HUES48 (cell line): ENCODE measurements around the gene KLF6.

ENCODE experiments used
- H3K27ac ChIP-seq: one replicate; pipeline ENCODE4 v1.7.0; 2013; ENCODE audit warnings: low read depth, low read length, inconsistent platforms
- H3K27me3 ChIP-seq: 2 replicates; pipeline ENCODE4 v1.6.1; 2013; ENCODE audit warnings: mild to moderate bottlenecking, low read length; ENCODE audit not compliant: control insufficient read depth, insufficient read depth
- H3K36me3 ChIP-seq: 2 replicates; pipeline ENCODE4 v1.6.1; 2013; ENCODE audit warnings: low read length; ENCODE audit not compliant: control insufficient read depth, insufficient read depth
- H3K4me1 ChIP-seq: 2 replicates; pipeline ENCODE4 v1.6.1; 2013; ENCODE audit warnings: mild to moderate bottlenecking, low read length; ENCODE audit not compliant: control insufficient read depth, insufficient read depth
- H3K4me3 ChIP-seq: 2 replicates; pipeline ENCODE4 v1.5.1; 2013; ENCODE audit warnings: mild to moderate bottlenecking, low read depth, low read length
- H3K9ac ChIP-seq: 2 replicates; pipeline ENCODE4 v1.6.1; 2013; ENCODE audit warnings: mild to moderate bottlenecking, low read depth, low read length, moderate library complexity
- H3K9me3 ChIP-seq: 2 replicates; pipeline ENCODE4 v1.6.1; 2013; ENCODE audit warnings: low read length; ENCODE audit not compliant: control insufficient read depth, insufficient read depth

Gene KLF6

DNA sequence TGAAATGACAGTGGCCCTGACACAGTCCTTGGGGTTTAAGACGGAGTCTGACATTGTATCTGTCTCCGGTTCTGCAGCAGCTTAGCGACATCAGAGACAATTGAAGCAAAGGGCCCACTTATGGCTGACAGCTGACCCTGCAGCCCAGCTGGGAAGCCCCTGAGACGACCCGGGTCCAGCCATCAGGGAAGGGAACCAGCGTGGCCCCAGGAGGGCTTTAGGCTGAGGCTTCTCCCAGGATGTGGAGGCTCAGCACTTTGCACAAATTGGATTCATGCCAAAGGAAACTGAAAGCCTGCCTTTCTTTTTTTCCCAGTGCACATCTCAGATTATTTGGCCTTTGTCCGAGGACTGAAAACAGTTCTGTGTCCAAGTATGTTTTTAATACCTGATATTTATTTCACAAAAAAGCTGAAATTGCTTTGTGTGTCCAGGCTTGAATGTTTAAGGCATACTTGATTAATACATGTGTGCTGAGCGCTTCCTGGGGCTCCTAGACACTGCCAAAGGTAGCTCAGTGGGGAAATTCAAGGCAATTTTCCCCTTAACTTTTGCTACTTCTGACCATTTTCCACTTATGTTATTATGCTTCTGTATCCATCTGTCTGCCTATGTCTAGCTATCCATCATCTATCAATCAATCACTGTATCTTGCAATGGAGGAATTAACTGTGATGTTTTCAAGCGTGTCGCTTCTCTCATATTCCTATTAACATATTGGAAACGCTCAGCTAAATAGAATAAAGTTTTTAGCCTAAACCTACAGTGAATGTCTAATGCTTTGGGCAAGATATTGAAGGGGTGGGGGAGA lies 34.8 kb downstream of the KLF6 start:
- no peaks in the 10 kb centered on the region for H3K27me3 ChIP-seq
- no peaks in the 10 kb centered on the region for H3K36me3 ChIP-seq
- no peak overlapping the region for H3K27ac ChIP-seq
- H3K4me1 ChIP-seq = peaks cover 5% of the 10 kb centered on the region
- H3K4me3 ChIP-seq = no peak overlapping the region
- H3K9ac ChIP-seq = no peak overlapping the region
- no peaks in the 10 kb centered on the region for H3K9me3 ChIP-seq

DNA sequence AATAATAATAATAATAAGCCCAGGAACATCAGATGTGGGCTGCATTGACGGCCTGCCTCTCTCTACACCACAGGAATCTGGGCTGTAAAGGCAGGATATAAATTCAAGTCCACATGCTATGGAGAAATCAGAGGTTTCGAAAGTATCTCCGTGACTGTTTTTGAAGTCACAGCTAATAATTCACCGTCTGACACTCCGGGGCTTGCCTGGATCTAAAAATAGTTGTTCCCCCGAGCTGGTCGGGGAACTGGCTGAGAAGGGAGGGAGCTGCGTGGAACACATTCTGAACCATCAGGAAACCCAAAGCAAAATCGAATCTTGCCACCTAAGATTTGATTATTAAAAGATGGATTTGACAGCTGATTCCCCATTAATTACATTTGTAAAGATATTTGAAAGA lies 35.4 kb downstream of the KLF6 start:
- Histone ChIP-seq H3K27ac (no peak overlapping the region), H3K4me1 (peaks cover 6% of the 10 kb centered on the region), H3K27me3 (no peaks in the 10 kb centered on the region), H3K9ac (no peak overlapping the region), H3K36me3 (no peaks in the 10 kb centered on the region), H3K9me3 (no peaks in the 10 kb centered on the region), H3K4me3 (no peak overlapping the region)

- Histone ChIP-seq H3K27ac (no peak overlapping the region), H3K27me3 (no peaks in the 10 kb centered on the region), H3K4me3 (no peak overlapping the region), H3K4me1 (peaks cover 6% of the 10 kb centered on the region), H3K9me3 (no peaks in the 10 kb centered on the region), H3K36me3 (no peaks in the 10 kb centered on the region), H3K9ac (no peak overlapping the region)
Measured at GRCh38 chr10:3749011-3749410, 36.0 kb downstream of the KLF6 start.

GRCh38 chr10:3748484-3748883 lies 36.5 kb downstream of the KLF6 start:
- Histone ChIP-seq H3K4me1 (peaks cover 6% of the 10 kb centered on the region), H3K36me3 (no peaks in the 10 kb centered on the region), H3K27ac (no peak overlapping the region), H3K4me3 (no peak overlapping the region), H3K9ac (no peak overlapping the region), H3K9me3 (no peaks in the 10 kb centered on the region), H3K27me3 (no peaks in the 10 kb centered on the region)

DNA sequence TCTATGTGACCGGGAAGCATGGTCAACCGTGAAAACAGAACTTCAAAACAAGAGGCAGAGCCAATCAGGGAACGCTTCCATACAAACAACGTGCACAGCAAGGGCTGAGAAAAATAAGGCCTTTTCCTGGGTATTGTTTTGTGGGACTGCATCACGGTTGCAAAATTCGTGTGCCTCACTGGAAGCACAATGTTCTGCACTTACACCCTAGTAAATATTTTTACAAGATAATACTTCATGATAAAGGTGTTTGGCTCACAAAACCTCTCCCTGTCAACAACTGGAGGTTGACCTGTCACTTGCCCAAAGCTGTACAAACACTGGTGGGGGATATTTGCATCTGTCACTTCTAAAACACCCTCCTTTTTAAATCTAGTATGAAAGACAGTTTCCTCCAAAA lies 37.0 kb downstream of the KLF6 start:
- no peak overlapping the region for H3K27ac ChIP-seq
- H3K4me1 ChIP-seq = peaks cover 6% of the 10 kb centered on the region
- H3K9ac ChIP-seq = no peak overlapping the region

DNA sequence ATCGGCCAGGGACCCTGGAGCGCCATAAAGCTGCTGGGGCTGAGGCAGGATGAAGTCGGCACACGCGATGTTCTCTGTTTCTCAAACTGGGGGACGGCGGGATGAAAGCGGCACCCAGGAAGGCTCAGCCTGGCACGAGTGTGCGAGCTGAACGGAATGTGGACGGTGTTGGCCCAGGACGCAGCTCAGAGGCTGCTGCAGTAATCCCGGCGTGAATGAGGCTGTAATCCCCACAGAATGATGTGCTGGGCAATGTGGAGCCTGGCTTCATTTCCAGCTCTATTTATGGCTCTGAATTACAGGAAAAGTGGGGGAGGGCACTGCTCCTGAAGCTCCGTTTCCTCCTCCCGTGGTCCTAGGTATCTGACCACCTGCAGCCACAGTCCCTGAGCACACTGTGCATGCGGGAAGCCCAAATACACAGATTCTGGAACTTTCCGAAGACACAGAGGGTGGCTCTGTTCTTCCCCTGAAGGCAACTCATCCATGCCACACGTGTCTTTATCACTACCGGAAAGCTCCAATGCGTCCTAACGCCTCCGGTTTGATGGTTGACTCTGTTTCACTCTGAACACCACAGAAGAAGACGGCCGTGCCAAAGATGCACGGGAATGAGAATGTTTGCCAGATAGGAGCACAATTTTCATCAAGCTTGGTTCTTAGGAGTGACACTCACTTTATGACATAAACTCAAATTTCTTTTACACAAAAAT lies 37.6 kb downstream of the KLF6 start:
- H3K27me3 ChIP-seq = no peaks in the 10 kb centered on the region
- peaks cover 6% of the 10 kb centered on the region for H3K4me1 ChIP-seq
- H3K27ac ChIP-seq = no peak overlapping the region
- no peaks in the 10 kb centered on the region for H3K9me3 ChIP-seq
- no peak overlapping the region for H3K4me3 ChIP-seq
- H3K9ac ChIP-seq = no peak overlapping the region
- no peaks in the 10 kb centered on the region for H3K36me3 ChIP-seq

More for the DNA sequence above, 37.0 kb downstream of the KLF6 start:
- no peaks in the 10 kb centered on the region for H3K36me3 ChIP-seq
- H3K4me3 ChIP-seq = no peak overlapping the region
- H3K27me3 ChIP-seq = no peaks in the 10 kb centered on the region
- no peaks in the 10 kb centered on the region for H3K9me3 ChIP-seq

DNA sequence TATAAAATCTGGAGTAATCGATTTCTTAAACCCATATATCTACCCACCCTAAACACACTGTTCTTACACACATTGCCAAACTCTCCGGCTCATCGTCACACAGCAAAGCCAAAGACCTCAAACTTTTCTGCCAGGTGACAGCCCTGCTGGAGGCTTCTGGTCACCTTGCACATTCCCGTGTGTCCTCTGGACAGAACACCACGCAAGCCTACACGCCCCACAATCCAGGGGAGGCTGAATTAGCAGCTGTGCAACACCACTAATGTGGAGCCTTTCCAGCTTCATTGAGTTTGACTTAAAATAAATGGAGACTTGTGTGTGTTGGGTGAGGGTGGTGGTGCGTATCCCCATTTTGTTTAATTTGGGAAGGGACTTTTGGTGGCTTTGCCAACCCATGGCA lies 38.4 kb downstream of the KLF6 start:
- Histone ChIP-seq H3K9me3 (no peaks in the 10 kb centered on the region), H3K4me3 (no peak overlapping the region), H3K27me3 (no peaks in the 10 kb centered on the region), H3K36me3 (no peaks in the 10 kb centered on the region), H3K9ac (no peak overlapping the region), H3K4me1 (peaks cover 6% of the 10 kb centered on the region), H3K27ac (no peak overlapping the region)

DNA sequence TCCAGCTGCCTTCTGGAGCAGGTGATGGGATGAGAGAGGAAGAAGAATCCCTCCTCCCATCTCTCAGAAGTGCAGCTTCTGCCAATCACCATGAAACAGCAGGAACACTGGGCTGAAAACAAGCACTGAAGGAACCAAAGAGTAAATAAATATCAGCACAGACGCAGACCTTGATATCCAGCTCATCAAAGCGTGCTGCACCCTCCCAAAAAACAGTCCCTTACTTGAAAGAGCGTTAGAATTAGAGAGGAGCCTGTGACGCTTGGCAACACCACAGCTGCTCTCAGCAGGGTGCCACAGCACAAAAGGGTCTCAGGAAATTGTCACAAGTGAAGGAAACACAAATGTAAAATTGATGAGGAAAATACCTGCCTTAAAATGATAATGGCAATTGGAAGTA lies 39.5 kb downstream of the KLF6 start:
- Histone ChIP-seq H3K36me3 (no peaks in the 10 kb centered on the region), H3K4me1 (peaks cover 6% of the 10 kb centered on the region), H3K9ac (no peak overlapping the region), H3K9me3 (no peaks in the 10 kb centered on the region), H3K4me3 (no peak overlapping the region), H3K27me3 (no peaks in the 10 kb centered on the region), H3K27ac (no peak overlapping the region)

DNA sequence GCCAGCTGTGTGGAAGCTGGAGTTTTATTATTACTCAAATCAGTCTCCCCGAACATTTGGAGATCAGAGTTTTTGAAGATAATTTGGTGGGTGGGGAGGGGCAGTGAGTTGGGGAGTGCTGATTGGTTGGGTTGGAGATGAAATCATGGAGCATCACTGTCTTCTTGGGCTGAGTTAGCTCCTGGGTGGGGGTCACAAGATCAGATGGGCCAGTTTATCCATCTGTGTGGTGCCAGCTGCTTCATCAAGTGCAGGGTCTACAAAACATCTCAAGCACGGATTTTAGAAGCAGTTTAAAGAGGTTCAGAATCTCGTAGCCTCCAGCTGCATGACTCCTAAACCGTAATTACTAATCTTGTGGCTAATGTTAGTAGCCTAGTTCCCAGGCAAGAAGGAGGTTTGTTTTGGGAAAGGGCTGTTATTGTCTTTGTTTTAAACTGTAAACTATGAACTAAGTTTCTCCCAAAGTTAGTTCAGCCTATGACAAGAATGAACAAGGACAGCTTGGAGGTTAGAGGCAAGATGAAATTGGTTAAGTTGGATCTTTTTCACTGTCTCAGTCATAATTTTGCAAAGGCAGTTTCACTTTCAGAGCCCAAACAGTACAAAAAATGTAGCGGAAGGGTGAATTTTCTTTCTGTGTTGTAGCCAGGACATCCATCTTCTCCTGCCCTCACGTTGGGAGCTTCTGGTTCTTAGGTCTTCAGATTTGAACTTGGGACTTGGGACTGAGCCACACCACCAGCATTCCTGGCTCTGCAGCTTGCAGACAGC lies 43.1 kb downstream of the KLF6 start:
- Histone ChIP-seq H3K9ac (no peak overlapping the region), H3K4me1 (peaks cover 11% of the 10 kb centered on the region), H3K9me3 (no peaks in the 10 kb centered on the region), H3K36me3 (no peaks in the 10 kb centered on the region), H3K27me3 (no peaks in the 10 kb centered on the region), H3K27ac (no peak overlapping the region), H3K4me3 (no peak overlapping the region)

DNA sequence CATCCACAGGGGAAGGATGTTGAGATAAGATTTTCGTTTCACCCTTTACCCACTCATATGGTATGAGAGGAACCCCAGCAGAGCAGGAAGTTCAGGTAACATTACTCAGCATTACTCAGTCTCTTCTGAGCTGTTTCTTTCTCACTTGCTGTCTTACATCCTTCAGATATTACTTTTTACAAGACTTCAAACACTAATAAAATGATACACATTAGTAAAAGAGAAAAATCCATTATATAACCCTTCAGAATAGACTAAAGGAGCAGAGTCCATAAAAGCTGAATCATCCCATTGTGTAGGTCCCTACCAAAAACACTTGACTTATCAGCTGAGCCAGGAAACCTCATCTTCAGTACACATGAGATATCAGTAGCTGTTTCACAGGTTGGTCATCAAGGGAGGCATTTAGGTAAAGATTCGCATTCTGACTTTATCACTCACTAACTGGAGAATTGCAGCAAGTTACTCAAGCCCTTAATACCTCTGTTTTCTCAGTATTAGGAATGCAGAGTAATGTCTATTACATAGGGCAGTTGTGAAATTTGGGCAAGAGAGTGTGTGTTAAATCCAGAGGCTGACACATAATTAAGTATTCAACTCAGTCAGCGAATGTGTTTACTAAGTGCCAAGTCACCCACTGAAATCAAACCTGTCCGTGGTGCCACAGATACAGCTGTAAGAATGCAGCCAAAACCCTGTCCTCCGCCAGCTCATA lies 44.7 kb downstream of the KLF6 start:
- Histone ChIP-seq H3K27me3 (no peaks in the 10 kb centered on the region), H3K9ac (no peak overlapping the region), H3K4me3 (no peak overlapping the region), H3K36me3 (no peaks in the 10 kb centered on the region), H3K9me3 (no peaks in the 10 kb centered on the region), H3K27ac (peak overlapping the region; percentile 54), H3K4me1 (peaks cover 7% of the 10 kb centered on the region)
